Upper lobe of right lung (tissue), 1 donor: ENCODE measurements around the gene PDE2A. TPM values are rescaled to one million over a fixed set of nuclear protein-coding genes. Genes with fewer than 3 reads are reported as not detected.

Experiments
- ATAC-seq: fragments of 200-7000 bp; cut with Tn5 transposase; one replicate; pipeline ENCODE4 v1.9.1; 2020; ENCODE audit warnings: mild to moderate bottlenecking, moderate library complexity
- DNase-seq: peaks from one replicate; pipeline ENCODE4 v3.0.0-alpha.2; 2020
- H3K27ac ChIP-seq: fragments of 200-600 bp; one replicate; pipeline ENCODE4 v1.8.0; 2022
- H3K27me3 ChIP-seq: fragments of 200-600 bp; one replicate; pipeline ENCODE4 v1.8.0; 2022; ENCODE audit warnings: mild to moderate bottlenecking
- H3K36me3 ChIP-seq: fragments of 200-600 bp; one replicate; pipeline ENCODE4 v1.8.0; 2022
- H3K4me1 ChIP-seq: fragments of 200-600 bp; one replicate; pipeline ENCODE4 v1.8.0; 2022
- H3K4me3 ChIP-seq: fragments of 200-600 bp; one replicate; pipeline ENCODE4 v1.8.0; 2022; ENCODE audit warnings: mild to moderate bottlenecking
- H3K9me3 ChIP-seq: fragments of 200-600 bp; one replicate; pipeline ENCODE4 v1.8.0; 2022
- CTCF ChIP-seq: fragments of 200-600 bp; IDR thresholded peaks from one replicate; pipeline ENCODE4 v1.8.0; 2022; ENCODE audit warnings: antibody characterized with exemption
- intact Hi-C: fragments of 100-400 bp; cut with DNase I; formaldehyde crosslinking; loops from one replicate; pipeline ENCODE4 v1.11.0; 2022
- total RNA-seq: library from RNA; stranded (reverse); fragmentation: NEBNext Ultra II Directional; extraction: Animal tissue kit (Norgen Biotek cat#: 25700); gene quantifications from one replicate; pipeline ENCODE4 v1.2.1, GENCODE V29; 2021
- donor health status: DM: no; HTN: yes; CAD: no; lungs with severe emphysema.

Gene PDE2A
- total RNA-seq, 1 donor from 2014 or later = 27.3 TPM

GRCh38 chr11:72546866-72547265 is 127.4 kb downstream of the PDE2A start:
- H3K27ac ChIP-seq = no peak overlapping the region
- no peaks in the 10 kb centered on the region for H3K4me1 ChIP-seq
- DNase-seq = no peak
- no peak for ATAC-seq
- no peaks in the 10 kb centered on the region for H3K9me3 ChIP-seq
- intact Hi-C loops = no loop called here
- H3K27me3 ChIP-seq = peaks cover 6% of the 10 kb centered on the region
- H3K4me3 ChIP-seq = no peak overlapping the region
- no peaks in the 10 kb centered on the region for H3K36me3 ChIP-seq
- TF ChIP-seq CTCF = no peak

- no peaks in the 10 kb centered on the region for H3K9me3 ChIP-seq
- DNase-seq (no peak), ATAC-seq (no peak)
- TF ChIP-seq CTCF = no peak
- no peak overlapping the region for H3K27ac ChIP-seq
- H3K4me3 ChIP-seq = no peak overlapping the region
- intact Hi-C loops = no loop called here
- no peaks in the 10 kb centered on the region for H3K36me3 ChIP-seq
- peaks cover 8% of the 10 kb centered on the region for H3K27me3 ChIP-seq
- H3K4me1 ChIP-seq = no peaks in the 10 kb centered on the region
Measured at GRCh38 chr11:72544589-72544988, 129.6 kb downstream of the PDE2A start.

- no peaks in the 10 kb centered on the region for H3K9me3 ChIP-seq
- intact Hi-C loops = no loop called here
- DNase-seq = no peak
- peaks cover 8% of the 10 kb centered on the region for H3K27me3 ChIP-seq
- H3K4me3 ChIP-seq = no peak overlapping the region
- H3K4me1 ChIP-seq = no peaks in the 10 kb centered on the region
- no peak for TF ChIP-seq CTCF
- ATAC-seq = no peak
- no peak overlapping the region for H3K27ac ChIP-seq
- no peaks in the 10 kb centered on the region for H3K36me3 ChIP-seq
Measured at GRCh38 chr11:72543849-72544542, 130.2 kb downstream of the PDE2A start.

- H3K36me3 ChIP-seq = no peaks in the 10 kb centered on the region
- DNase-seq (no peak), ATAC-seq (no peak)
- peaks cover 8% of the 10 kb centered on the region for H3K27me3 ChIP-seq
- H3K4me1 ChIP-seq = no peaks in the 10 kb centered on the region
- H3K9me3 ChIP-seq = no peaks in the 10 kb centered on the region
- TF ChIP-seq CTCF = no peak
- H3K27ac ChIP-seq = no peak overlapping the region
- intact Hi-C loops = no loop called here
- no peak overlapping the region for H3K4me3 ChIP-seq
Measured at GRCh38 chr11:72541257-72541974, 132.8 kb downstream of the PDE2A start.

GRCh38 chr11:72537051-72537450 is 137.2 kb downstream of the PDE2A start:
- H3K4me1 ChIP-seq = no peaks in the 10 kb centered on the region
- no peaks in the 10 kb centered on the region for H3K9me3 ChIP-seq
- H3K4me3 ChIP-seq = no peak overlapping the region
- no peak for DNase-seq
- H3K27ac ChIP-seq = no peak overlapping the region
- intact Hi-C loops = no loop called here
- no peaks in the 10 kb centered on the region for H3K36me3 ChIP-seq
- ATAC-seq = no peak
- H3K27me3 ChIP-seq = peaks cover 3% of the 10 kb centered on the region
- no peak for TF ChIP-seq CTCF
